Measurements from ENCODE around the gene XAF1.

- TF ChIP-seq POLR2AphosphoS5 (IDR thresholded peaks at IDR 0.05; ENCODE audit: low read depth, low read length) (no peak), POLR2A (IDR thresholded peaks at IDR 0.05; ENCODE audit: low read depth, low read length) (no peak), SPI1 (IDR thresholded peaks at IDR 0.05; ENCODE audit: low read depth, low read length) (no peak), TAF1 (IDR thresholded peaks at IDR 0.05; ENCODE audit: low read depth, low read length) (no peak), POU2F2 (IDR thresholded peaks at IDR 0.05; ENCODE audit: low read depth, low read length) (no peak), PAX5 (IDR thresholded peaks at IDR 0.05; ENCODE audit: insufficient read depth, low read length, severe bottlenecking) (no peak)
Observed at GRCh38 chr17:6752068-6752909, 3.6 kb upstream of the XAF1 start.

All from GM12891 (cell line).